GM04503 (cell line): ENCODE results near the gene GJB6.

ENCODE experiments used
- DNase-seq: peaks from one replicate; pipeline ENCODE4 v3.0.0-alpha.2; 2012; ENCODE audit warnings: low read depth

GJB6 gene

GRCh38 chr13:20227288-20227687, 4.8 kb downstream of the GJB6 start:
- DNase-seq, result no peak

- no peak for DNase-seq
Measured at GRCh38 chr13:20222553-20222952, 9.6 kb downstream of the GJB6 start.

DNA sequence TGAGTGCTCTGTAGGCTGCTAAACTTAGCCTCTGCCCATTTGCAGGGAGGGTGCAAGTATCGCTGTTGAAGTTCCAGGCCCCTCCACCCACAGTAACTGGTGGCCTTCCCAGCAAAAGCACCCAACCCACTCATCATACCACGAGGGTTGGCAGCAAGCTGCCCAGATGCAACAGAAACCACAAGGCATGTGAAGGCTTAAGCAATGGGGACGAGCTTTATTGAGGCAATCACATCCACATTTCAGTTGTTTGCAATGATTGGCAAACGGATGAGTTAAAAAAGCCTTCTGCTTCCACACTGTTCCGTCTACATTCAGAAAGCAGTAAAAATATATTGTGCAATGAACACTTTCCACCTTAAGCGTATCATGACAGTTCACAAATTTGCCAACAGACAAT, 10.3 kb downstream of the GJB6 start:
- DNase-seq, result no peak

DNA sequence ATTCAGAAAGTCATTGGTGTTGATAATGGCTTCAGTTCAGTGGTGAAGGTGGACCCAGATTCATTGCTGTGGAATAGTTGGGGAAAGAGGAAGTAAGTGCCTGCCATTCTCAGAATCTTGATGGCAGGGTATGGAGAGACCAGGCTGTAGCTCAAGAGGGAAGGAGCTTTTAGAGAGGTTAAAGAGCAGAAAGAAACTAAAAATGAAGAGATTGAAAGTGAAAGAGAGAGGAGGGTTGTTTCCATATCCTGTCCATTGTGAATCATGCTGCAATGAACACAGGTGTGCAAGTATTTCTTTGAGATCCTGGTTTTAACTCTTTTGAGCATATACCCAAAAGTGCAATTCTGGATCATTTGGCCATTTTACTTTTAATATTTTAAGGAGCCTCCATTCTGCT, 12.5 kb downstream of the GJB6 start:
- no peak for DNase-seq

- no peak for DNase-seq
Measured at GRCh38 chr13:20217168-20217567, 15.0 kb downstream of the GJB6 start.

DNA sequence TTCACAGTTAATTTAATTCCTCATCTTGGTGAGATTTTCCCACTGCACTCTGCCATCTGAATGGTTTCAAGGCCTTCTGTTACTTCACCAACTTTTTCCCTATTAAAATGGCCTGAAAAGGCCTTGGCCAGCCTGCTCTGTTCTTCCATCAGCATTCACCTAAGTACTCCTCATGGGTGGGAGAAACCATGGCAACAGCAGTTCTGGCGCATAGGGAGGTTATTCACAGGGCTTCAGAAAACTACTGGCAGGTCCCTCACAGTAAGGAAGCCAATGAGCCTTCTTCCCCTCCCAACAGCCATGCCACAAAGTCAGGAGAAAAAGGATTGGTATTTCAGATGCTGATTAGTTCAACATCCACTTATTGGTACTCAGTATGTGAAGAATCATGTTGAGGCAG, 22.2 kb downstream of the GJB6 start:
- no peak for DNase-seq

GRCh38 chr13:20206698-20207235, 25.4 kb downstream of the GJB6 start:
- DNase-seq, result no peak

- DNase-seq, result no peak
Measured at GRCh38 chr13:20206065-20206697, 25.9 kb downstream of the GJB6 start.

- no peak for DNase-seq
Measured at GRCh38 chr13:20198781-20199180, 33.3 kb downstream of the GJB6 start.

- no peak for DNase-seq
Measured at GRCh38 chr13:20197361-20197834, 34.7 kb downstream of the GJB6 start.

DNA sequence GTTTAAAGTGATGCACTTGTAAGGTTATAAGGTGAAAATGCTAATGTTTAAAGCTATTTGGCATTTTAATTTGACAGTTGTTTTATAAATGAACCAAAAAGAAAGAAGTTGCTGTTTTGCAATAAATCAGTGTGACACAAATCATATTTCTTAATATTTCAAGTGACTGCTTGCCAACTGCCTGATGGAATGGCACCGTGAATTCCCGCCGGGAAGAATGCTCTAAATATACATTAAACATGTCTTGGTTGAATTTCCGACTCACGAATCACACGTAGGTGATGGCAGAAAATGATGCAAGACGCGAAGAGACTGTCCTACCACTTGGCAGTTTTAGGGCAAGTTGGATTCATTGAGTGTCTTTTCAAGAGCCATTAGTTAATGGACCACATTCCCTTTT, 36.3 kb downstream of the GJB6 start:
- no peak for DNase-seq

GRCh38 chr13:20193907-20194631, 38.0 kb downstream of the GJB6 start:
- no peak for DNase-seq

GRCh38 chr13:20193162-20193906, 38.8 kb downstream of the GJB6 start:
- no peak for DNase-seq

GRCh38 chr13:20192836-20193161, 39.3 kb downstream of the GJB6 start, which contains the start of gene GJB2:
Gene GJB2 (minus strand): TSS chr13:20192938. CDS start chr13:20189581, 3,357 bp downstream.
- DNase-seq, result no peak

DNA sequence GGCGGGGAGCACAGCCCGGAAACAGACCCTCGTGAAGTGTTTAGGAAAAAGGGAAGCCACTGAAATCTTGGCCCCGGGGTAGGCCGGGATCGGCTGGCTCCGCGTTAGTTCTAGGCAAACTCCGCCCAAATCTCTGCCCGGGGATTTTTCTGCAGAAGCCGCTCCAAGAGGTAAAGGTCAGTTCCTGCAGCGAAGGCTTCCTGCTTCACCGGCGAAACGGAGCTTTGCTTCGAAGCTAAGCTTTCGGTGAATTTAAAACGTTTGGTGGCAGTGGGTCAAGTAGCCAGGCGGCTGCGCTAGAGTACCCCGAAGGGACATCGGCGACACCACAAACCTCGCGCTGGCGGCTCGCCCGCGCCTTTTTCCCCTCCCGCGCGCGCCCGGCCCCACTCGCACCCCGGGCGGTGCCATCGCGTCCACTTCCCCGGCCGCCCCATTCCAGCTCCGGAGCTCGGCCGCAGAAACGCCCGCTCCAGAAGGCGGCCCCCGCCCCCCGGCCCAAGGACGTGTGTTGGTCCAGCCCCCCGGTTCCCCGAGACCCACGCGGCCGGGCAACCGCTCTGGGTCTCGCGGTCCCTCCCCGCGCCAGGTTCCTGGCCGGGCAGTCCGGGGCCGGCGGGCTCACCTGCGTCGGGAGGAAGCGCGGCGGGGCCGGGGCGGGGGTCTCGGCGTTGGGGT, 39.8 kb downstream of the GJB6 start:
- DNase-seq, result no peak

- DNase-seq, result no peak
Measured at GRCh38 chr13:20191311-20192157, 40.6 kb downstream of the GJB6 start.

DNA sequence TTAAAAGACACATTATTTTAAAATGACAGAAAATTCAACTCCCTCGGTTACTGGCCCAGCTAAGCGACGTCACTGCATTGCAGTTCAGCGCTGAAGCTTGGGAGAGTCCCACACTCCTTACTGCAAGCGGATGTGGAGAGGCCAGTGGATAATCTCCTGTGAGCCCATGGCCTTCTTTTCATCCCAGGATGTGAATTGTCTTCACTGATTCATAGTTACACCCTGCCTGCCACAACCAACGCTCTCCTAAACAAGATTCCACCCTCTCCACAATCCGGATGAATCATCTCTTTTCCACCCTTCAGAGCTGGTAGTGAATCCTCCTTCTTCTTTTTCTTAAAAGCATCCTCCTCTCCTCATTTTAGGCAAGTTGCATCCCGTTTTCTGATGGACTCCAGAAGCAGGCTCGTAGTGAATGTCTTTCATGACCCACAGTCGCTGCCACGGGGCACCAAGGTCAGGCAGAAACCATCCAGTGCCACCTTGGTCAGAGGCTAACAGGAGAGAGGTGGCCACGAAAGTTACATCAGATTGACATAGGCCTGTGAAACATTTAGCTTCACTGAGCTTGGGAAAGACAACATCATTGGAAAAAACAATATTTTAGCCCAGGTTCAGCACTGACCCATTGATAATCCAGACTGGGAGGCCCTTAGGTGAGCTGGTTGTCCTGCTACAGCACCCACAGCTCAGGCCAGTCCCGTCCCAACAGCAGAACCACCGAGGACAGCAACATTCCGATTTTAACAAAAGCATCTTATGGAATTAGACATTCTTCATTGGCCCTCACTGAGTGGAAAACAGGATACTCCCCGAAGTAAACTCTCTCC, 41.4 kb downstream of the GJB6 start:
- DNase-seq, result peak; percentile 51

- DNase-seq, result no peak
Measured at GRCh38 chr13:20190076-20190475, 42.0 kb downstream of the GJB6 start.

GRCh38 chr13:20188667-20189553, 43.2 kb downstream of the GJB6 start:
- DNase-seq, result no peak
